GM19099 (cell line): Measurements from ENCODE around the gene IGLON5.

Experiments
- POLR2A ChIP-seq: IDR thresholded peaks from 3 replicates; pipeline ENCODE4 v1.6.1; 2011; ENCODE audit warnings: low read depth; ENCODE audit not compliant: insufficient read length; ENCODE audit errors: extremely low read depth

IGLON5 gene

GRCh38 chr19:51327066-51328001 lies 15.9 kb downstream of the IGLON5 start:
- no peak for TF ChIP-seq POLR2A

GRCh38 chr19:51329411-51329810 lies 18.0 kb downstream of the IGLON5 start:
- TF ChIP-seq POLR2A, result no peak

GRCh38 chr19:51330366-51330765 lies 18.9 kb downstream of the IGLON5 start:
- TF ChIP-seq POLR2A, result no peak

- no peak for TF ChIP-seq POLR2A
Measured at GRCh38 chr19:51331193-51331592, 19.7 kb downstream of the IGLON5 start.

GRCh38 chr19:51331716-51332115 lies 20.3 kb downstream of the IGLON5 start:
- no peak for TF ChIP-seq POLR2A

- TF ChIP-seq POLR2A, result no peak
Measured at GRCh38 chr19:51333836-51334460, 22.5 kb downstream of the IGLON5 start.

GRCh38 chr19:51337141-51337860 lies 25.9 kb downstream of the IGLON5 start:
- TF ChIP-seq POLR2A, result no peak

GRCh38 chr19:51337861-51338562 lies 26.6 kb downstream of the IGLON5 start:
- no peak for TF ChIP-seq POLR2A

- TF ChIP-seq POLR2A, result no peak
Measured at GRCh38 chr19:51338563-51339312, 27.3 kb downstream of the IGLON5 start.

GRCh38 chr19:51339313-51339686 lies 27.9 kb downstream of the IGLON5 start:
- TF ChIP-seq POLR2A, result no peak

- TF ChIP-seq POLR2A, result peak; percentile 35
Measured at GRCh38 chr19:51339687-51340656, 28.5 kb downstream of the IGLON5 start.

- no peak for TF ChIP-seq POLR2A
Measured at GRCh38 chr19:51341066-51341465, 29.6 kb downstream of the IGLON5 start.

- no peak for TF ChIP-seq POLR2A
Measured at GRCh38 chr19:51341976-51342580, 30.6 kb downstream of the IGLON5 start, which contains the start of gene VSIG10L. Gene VSIG10L (minus strand): TSS chr19:51342139. CDS start chr19:51342124, 15 bp downstream.
